Stimulated activated CD8-positive, alpha-beta memory T cell treated with anti-CD3 and anti-CD28 coated beads, Interleukin-7, amount 100 ng/mL, for 4 hours (primary cell): ENCODE measurements around the gene CFAP20DC.
"Not testable (repeated sequence)": the region's sequence is repeated elsewhere in the genome, so short reads cannot be mapped to it uniquely, and the experiment has no call there.

Source experiments
- DNase-seq, 2 donors: peaks; one replicate each; pipeline ENCODE4 v3.0.0-alpha.2; 2020; ENCODE audit warnings: low read depth in 2 of 2

CFAP20DC gene

GRCh38 chr3:59049671-59050331 is at the start of gene CFAP20DC:
Gene CFAP20DC (minus strand): TSS chr3:59050025. CDS start chr3:59049631, 394 bp downstream.
- DNase-seq = peak; percentile 78 to 82

GRCh38 chr3:59098516-59098915 is 48.7 kb upstream of the CFAP20DC start:
- DNase-seq = not testable (repeated sequence)

GRCh38 chr3:59094446-59094845 is 44.6 kb upstream of the CFAP20DC start:
- no peak for DNase-seq

GRCh38 chr3:59093521-59093920 is 43.7 kb upstream of the CFAP20DC start:
- DNase-seq = no peak

- DNase-seq = no peak
These were observed 38.9 kb upstream of the CFAP20DC start for GRCh38 chr3:59088761-59089160.

GRCh38 chr3:59085976-59086375 is 36.2 kb upstream of the CFAP20DC start:
- DNase-seq = no peak

GRCh38 chr3:59084583-59084982 is 34.8 kb upstream of the CFAP20DC start:
- DNase-seq = no peak

- no peak for DNase-seq
These were observed 32.3 kb upstream of the CFAP20DC start for GRCh38 chr3:59082106-59082505.

GRCh38 chr3:59081071-59081470 is 31.2 kb upstream of the CFAP20DC start:
- no peak for DNase-seq

- DNase-seq = no peak
These were observed 30.1 kb upstream of the CFAP20DC start for GRCh38 chr3:59079962-59080361.

GRCh38 chr3:59074764-59075163 is 24.9 kb upstream of the CFAP20DC start:
- DNase-seq = no peak

GRCh38 chr3:59072681-59073080 is 22.9 kb upstream of the CFAP20DC start:
- DNase-seq = no peak

GRCh38 chr3:59069838-59070237 is 20.0 kb upstream of the CFAP20DC start:
- no peak for DNase-seq

GRCh38 chr3:59065240-59065639 is 15.4 kb upstream of the CFAP20DC start:
- no peak for DNase-seq

GRCh38 chr3:59064728-59065127 is 14.9 kb upstream of the CFAP20DC start:
- DNase-seq = no peak

GRCh38 chr3:59064276-59064675 is 14.5 kb upstream of the CFAP20DC start:
- no peak for DNase-seq

- no peak for DNase-seq
These were observed 6.9 kb upstream of the CFAP20DC start for GRCh38 chr3:59056706-59057105.

- DNase-seq = no peak
These were observed 3.1 kb upstream of the CFAP20DC start for GRCh38 chr3:59052803-59053411.

- DNase-seq = not testable (repeated sequence)
These were observed 1.1 kb upstream of the CFAP20DC start for GRCh38 chr3:59050811-59051414.

- DNase-seq = no peak
These were observed 3.0 kb downstream of the CFAP20DC start for GRCh38 chr3:59046839-59047238.

GRCh38 chr3:59043391-59043790 is 6.4 kb downstream of the CFAP20DC start:
- no peak for DNase-seq

- DNase-seq = no peak
These were observed 8.9 kb downstream of the CFAP20DC start for GRCh38 chr3:59040902-59041301.

- DNase-seq = no peak
These were observed 22.2 kb downstream of the CFAP20DC start for GRCh38 chr3:59027607-59028006.
